ENCODE results near the gene GALNT2. TPM values are rescaled to one million over a fixed set of nuclear protein-coding genes. Genes with fewer than 3 reads are reported as not detected.

Gene GALNT2
- total and polyA plus RNA-seq, 2 of the 4 experiments (the other 2 are of a cell fraction) = 50.4 to 189 TPM

- WGBS, 2 experiments (ENCODE audit: extremely low coverage in 2 of 2, insufficient read length in 1 of 2) = 92% methylated on average over 3 of the region's 10 CpGs; no CpG with 5 or more reads in 1 of the 2 experiments
- Histone ChIP-seq H3K18ac (ENCODE audit: low read depth, low read length) (no peak overlapping the region), H3K4me2 (ENCODE audit: low read depth, low read length) (no peak overlapping the region), H3K27ac (ENCODE audit: insufficient read depth, low read length) (no peak overlapping the region), H2AFZ (replicated peaks; ENCODE audit: low read length, poor library complexity) (no peak overlapping the region), H2AK5ac (ENCODE audit: low read depth, low read length) (no peak overlapping the region), H3K27me3 (ENCODE audit: control insufficient read depth, insufficient read depth, low read length) (peaks cover 2% of the 10 kb centered on the region; the same call in 1 of the 2 replicates), H3K4me3 (ENCODE audit: insufficient read depth, low read depth, low read length) (no peak overlapping the region), H3K4me1 (ENCODE audit: control insufficient read depth, insufficient read depth, low read length) (no peaks in the 10 kb centered on the region), H2BK15ac (ENCODE audit: low read depth, low read length) (no peak overlapping the region), H3K36me3 (ENCODE audit: control insufficient read depth, insufficient read depth, low read length) (no peaks in the 10 kb centered on the region), H2BK120ac (ENCODE audit: low read depth, low read length) (no peak overlapping the region), H2BK5ac (ENCODE audit: low read depth, low read length, poor library complexity, severe bottlenecking) (no peak overlapping the region), H4K8ac (ENCODE audit: low read depth in 2 of 2, low read length in 2 of 2) (no peak overlapping the region), H3K9me1 (ENCODE audit: insufficient read depth, low read length) (no peaks in the 10 kb centered on the region), H3K56ac (ENCODE audit: extremely low read depth, insufficient read depth, low read length) (no peak overlapping the region), H3K14ac (replicated peaks; ENCODE audit: low read depth, low read length) (no peak overlapping the region), H3K4ac (ENCODE audit: low read depth, low read length) (no peak overlapping the region), H3K79me1 (ENCODE audit: low read depth in 1 of 2, low read length in 2 of 2) (no peaks in the 10 kb centered on the region), H4K5ac (ENCODE audit: low read depth, low read length) (no peak overlapping the region), H3K9me3 (ENCODE audit: control insufficient read depth, insufficient read depth, low read length) (no peaks in the 10 kb centered on the region), H2BK20ac (ENCODE audit: low read depth, low read length) (no peak overlapping the region), H4K20me1 (ENCODE audit: insufficient read depth, low read length) (no peaks in the 10 kb centered on the region), H3K9ac (ENCODE audit: low read depth, low read length) (no peak overlapping the region), H3K23ac (ENCODE audit: low read depth, low read length) (no peak overlapping the region), H4K91ac (ENCODE audit: insufficient read depth, low read depth, low read length) (no peak overlapping the region), H2AK9ac (replicated peaks; ENCODE audit: low read depth, low read length, poor library complexity) (no peak overlapping the region)
- DNase-seq (no peak), ATAC-seq (ENCODE audit: low read depth) (no peak)
- no TSS peak for BruUV-seq (replicated peaks)
- POLR2A ChIA-PET (ENCODE audit: unreplicated experiment) = no interaction called here
- dilution Hi-C loops (cut with HindIII; ENCODE audit: low sequenced_read_pairs, unreplicated experiment) (no loop called here), in situ Hi-C loops (cut with MboI; ENCODE audit: low sequenced_read_pairs) (loop anchor here (25.0 kb wide), 1 partner anchor 547 kb away; no protein-coding TSS in a partner anchor), intact Hi-C loops (cut with micrococcal nuclease) (no loop called here)
- no peak for TF ChIP-seq RFX5 (IDR thresholded peaks at IDR 0.05; ENCODE audit: low read depth, low read length)
- TF ChIP-seq CTCF (conservative IDR thresholded peaks at IDR 0.05; ENCODE audit: low read depth, low read length) = no peak
- no peak for TF ChIP-seq SMC3 (IDR thresholded peaks at IDR 0.05; ENCODE audit: low read depth, low read length)
- TF ChIP-seq RCOR1 (IDR thresholded peaks at IDR 0.05; ENCODE audit: insufficient replicate concordance, low read length) = no peak
- no peak for TF ChIP-seq CEBPB (IDR thresholded peaks at IDR 0.05; ENCODE audit: low read depth, low read length)
- TF ChIP-seq MAFK (IDR thresholded peaks at IDR 0.05; ENCODE audit: low read depth, low read length) = no peak
- no peak for TF ChIP-seq USF2 (IDR thresholded peaks at IDR 0.05; ENCODE audit: low read depth, low read length)
- TF ChIP-seq NFE2L2 (IDR thresholded peaks at IDR 0.05; ENCODE audit: low read depth, low read length) = no peak
- no peak for TF ChIP-seq MXI1 (IDR thresholded peaks at IDR 0.05; ENCODE audit: borderline replicate concordance, low read depth, low read length)
- TF ChIP-seq FOS (IDR thresholded peaks at IDR 0.05; ENCODE audit: low read depth, low read length) = no peak
- no peak for TF ChIP-seq BHLHE40 (IDR thresholded peaks at IDR 0.05; ENCODE audit: low read depth, low read length)
- TF ChIP-seq RAD21 (IDR thresholded peaks at IDR 0.05; ENCODE audit: low read length) = no peak
- TF ChIP-seq ELK1 (IDR thresholded peaks at IDR 0.05; ENCODE audit: borderline replicate concordance, low read depth, low read length) = no peak
- TF ChIP-seq MAZ (IDR thresholded peaks at IDR 0.05; ENCODE audit: borderline replicate concordance, low read depth, low read length) = no peak
- no peak for TF ChIP-seq CHD1 (IDR thresholded peaks at IDR 0.05; ENCODE audit: low read depth, low read length)
- TF ChIP-seq POLR2A (IDR thresholded peaks at IDR 0.05; ENCODE audit: low read depth, low read length) = no peak
- CTCF ChIA-PET = no interaction called here
Measured at GRCh38 chr1:230040440-230040839, 26.6 kb upstream of the GALNT2 start.

Measured in IMR-90 (cell line).